Non-pigmented ciliary epithelial cell (primary cell): ENCODE results near the gene PHYHIPL.

ENCODE experiments used
- DNase-seq: peaks from one replicate; pipeline ENCODE4 v3.0.0-alpha.2; 2010; ENCODE audit warnings: low read depth

PHYHIPL gene

GRCh38 chr10:59257224-59257623 is 80.8 kb downstream of the PHYHIPL start:
- no peak for DNase-seq

GRCh38 chr10:59258890-59259289 is 82.4 kb downstream of the PHYHIPL start:
- no peak for DNase-seq

GRCh38 chr10:59265141-59265540 is 88.7 kb downstream of the PHYHIPL start:
- no peak for DNase-seq

GRCh38 chr10:59266321-59266720 is 89.9 kb downstream of the PHYHIPL start:
- no peak for DNase-seq

- DNase-seq: no peak
Measured at GRCh38 chr10:59268460-59268859, 92.0 kb downstream of the PHYHIPL start.

GRCh38 chr10:59269651-59270050 is 93.2 kb downstream of the PHYHIPL start:
- DNase-seq: no peak

GRCh38 chr10:59270492-59270891 is 94.0 kb downstream of the PHYHIPL start:
- DNase-seq: no peak

- DNase-seq: no peak
Measured at GRCh38 chr10:59271160-59271559, 94.7 kb downstream of the PHYHIPL start.

- DNase-seq: no peak
Measured at GRCh38 chr10:59272061-59272460, 95.6 kb downstream of the PHYHIPL start.

GRCh38 chr10:59273445-59273844 is 97.0 kb downstream of the PHYHIPL start:
- no peak for DNase-seq

- no peak for DNase-seq
Measured at GRCh38 chr10:59276133-59276532, 99.7 kb downstream of the PHYHIPL start.

- no peak for DNase-seq
Measured at GRCh38 chr10:59276919-59277318, 100.5 kb downstream of the PHYHIPL start.

- DNase-seq: no peak
Measured at GRCh38 chr10:59279476-59279875, 103.0 kb downstream of the PHYHIPL start.

GRCh38 chr10:59279991-59280505 is 103.6 kb downstream of the PHYHIPL start:
- DNase-seq: no peak

- DNase-seq: no peak
Measured at GRCh38 chr10:59281861-59282260, 105.4 kb downstream of the PHYHIPL start.

GRCh38 chr10:59283456-59284091 is 107.1 kb downstream of the PHYHIPL start:
- DNase-seq: no peak

- no peak for DNase-seq
Measured at GRCh38 chr10:59284118-59284975, 107.9 kb downstream of the PHYHIPL start.

GRCh38 chr10:59285073-59285472 is 108.6 kb downstream of the PHYHIPL start:
- no peak for DNase-seq

- no peak for DNase-seq
Measured at GRCh38 chr10:59285848-59286247, 109.4 kb downstream of the PHYHIPL start.

- DNase-seq: no peak
Measured at GRCh38 chr10:59287587-59288255, 111.3 kb downstream of the PHYHIPL start.

- DNase-seq: no peak
Measured at GRCh38 chr10:59289853-59290252, 113.4 kb downstream of the PHYHIPL start.

GRCh38 chr10:59290448-59290847 is 114.0 kb downstream of the PHYHIPL start:
- DNase-seq: no peak
